Measurements from ENCODE around the gene B4GALT6. TPM values are rescaled to one million over a fixed set of nuclear protein-coding genes. Genes with fewer than 3 reads are reported as not detected.

B4GALT6 gene
- total and polyA plus RNA-seq, 9 of the 15 experiments (the other 6 are each of a cell fraction or from before 2014, with no cell fraction given): 0.03 to 0.27 (median 0.08) TPM

- no peak for TF ChIP-seq ZNF318 (IDR thresholded peaks at IDR 0.05; ENCODE audit: borderline replicate concordance in 1 of 2, low read depth in 1 of 2)
- TF ChIP-seq DLX4 (CRISPR knock-in tag; IDR thresholded peaks at IDR 0.05): no peak
- TF ChIP-seq SOX6 (IDR thresholded peaks at IDR 0.05): peak; percentile 20; the same call in 1 of the 2 replicates
- peak; percentile 87 for TF ChIP-seq CEBPG (CRISPR knock-in tag; IDR thresholded peaks at IDR 0.05)
- TF ChIP-seq CEBPG (tag; conservative IDR thresholded peaks at IDR 0.05 in 1 of 2, IDR thresholded peaks at IDR 0.05 in 1 of 2): peak; percentile 99 to 100
- peak; percentile 96 for TF ChIP-seq ATF3 (IDR thresholded peaks at IDR 0.05)
- TF ChIP-seq ATF3 (CRISPR knock-in tag; conservative IDR thresholded peaks at IDR 0.05): no peak
- no peak for TF ChIP-seq NFXL1 (CRISPR knock-in tag; IDR thresholded peaks at IDR 0.05)
- peak; percentile 51; the same call in 1 of the 2 replicates for TF ChIP-seq DIDO1 (tag; IDR thresholded peaks at IDR 0.05; ENCODE audit: low read depth)
- 0 out of 2 replicates have a peak, but pooled peaks have one; percentile 35 for TF ChIP-seq ZNF586 (CRISPR knock-in tag; conservative IDR thresholded peaks at IDR 0.05)
- TF ChIP-seq SMARCA4 (IDR thresholded peaks at IDR 0.05): peak; percentile 20; the same call in 1 of the 2 replicates
- TF ChIP-seq POLR2H (tag; IDR thresholded peaks at IDR 0.05; ENCODE audit: low read depth): peak; percentile 75
- peak; percentile 82 for TF ChIP-seq ATF7 (IDR thresholded peaks at IDR 0.05)
Measured at GRCh38 chr18:31711365-31712172, 27.2 kb upstream of the B4GALT6 start (continued).
